Stimulated activated CD4-positive, alpha-beta T cell treated with anti-CD3 and anti-CD28 coated beads, Interleukin-2, amount 100 ng/mL, for 4 hours (primary cell): ENCODE measurements around the gene FAM78B.

Source experiments
- DNase-seq: peaks from one replicate; pipeline ENCODE4 v3.0.0-alpha.2; 2020; ENCODE audit warnings: low read depth

The FAM78B gene

GRCh38 chr1:166119471-166119965 lies 47.3 kb downstream of the FAM78B start:
- DNase-seq = no peak

GRCh38 chr1:166117776-166118175 lies 49.0 kb downstream of the FAM78B start:
- DNase-seq = no peak

GRCh38 chr1:166116026-166116425 lies 50.8 kb downstream of the FAM78B start:
- DNase-seq = no peak

- no peak for DNase-seq
Measured at GRCh38 chr1:166114419-166114818, 52.4 kb downstream of the FAM78B start.

- no peak for DNase-seq
Measured at GRCh38 chr1:166113630-166114029, 53.2 kb downstream of the FAM78B start.

GRCh38 chr1:166113031-166113430 lies 53.8 kb downstream of the FAM78B start:
- DNase-seq = no peak

- DNase-seq = no peak
Measured at GRCh38 chr1:166112425-166112824, 54.4 kb downstream of the FAM78B start.

- no peak for DNase-seq
Measured at GRCh38 chr1:166111430-166111829, 55.4 kb downstream of the FAM78B start.

- DNase-seq = no peak
Measured at GRCh38 chr1:166090244-166090643, 76.6 kb downstream of the FAM78B start.

GRCh38 chr1:166089804-166090203 lies 77.0 kb downstream of the FAM78B start:
- DNase-seq = no peak

- no peak for DNase-seq
Measured at GRCh38 chr1:166088572-166088955, 78.2 kb downstream of the FAM78B start.

- DNase-seq = no peak
Measured at GRCh38 chr1:166087734-166088571, 78.8 kb downstream of the FAM78B start.

- no peak for DNase-seq
Measured at GRCh38 chr1:166086113-166086883, 80.5 kb downstream of the FAM78B start.

- no peak for DNase-seq
Measured at GRCh38 chr1:166084613-166085012, 82.2 kb downstream of the FAM78B start.

GRCh38 chr1:166083887-166084286 lies 82.9 kb downstream of the FAM78B start:
- DNase-seq = no peak

GRCh38 chr1:166082601-166083000 lies 84.2 kb downstream of the FAM78B start:
- DNase-seq = no peak

GRCh38 chr1:166080967-166081870 lies 85.6 kb downstream of the FAM78B start:
- no peak for DNase-seq

GRCh38 chr1:166080277-166080966 lies 86.4 kb downstream of the FAM78B start:
- DNase-seq = no peak

GRCh38 chr1:166079276-166079675 lies 87.5 kb downstream of the FAM78B start:
- no peak for DNase-seq

GRCh38 chr1:166073489-166073888 lies 93.3 kb downstream of the FAM78B start:
- no peak for DNase-seq

GRCh38 chr1:166069390-166069789 lies 97.4 kb downstream of the FAM78B start:
- no peak for DNase-seq
